HEK293 (cell line): Measurements from ENCODE around the gene HRK.

ENCODE experiments used
- ZNF792 ChIP-seq: fragments of 450-650 bp; formaldehyde crosslinking; IDR thresholded peaks from 2 replicates; pipeline ENCODE4 v1.5.1; 2016; ENCODE audit warnings: missing biosample characterization, missing genetic modification characterization
- ZXDB ChIP-seq: fragments of 450-650 bp; formaldehyde crosslinking; IDR thresholded peaks from 2 replicates; pipeline ENCODE4 v1.5.1; 2016; ENCODE audit warnings: missing biosample characterization, missing genetic modification characterization
- TF ChIP-seq, protein P1 (sequence below): fragments of 450-650 bp; formaldehyde crosslinking; IDR thresholded peaks from 2 replicates; pipeline ENCODE4 v1.5.1; 2016; ENCODE audit warnings: missing biosample characterization, missing genetic modification characterization
- TF ChIP-seq, protein P2 (sequence below): fragments of 450-650 bp; formaldehyde crosslinking; IDR thresholded peaks from 2 replicates; pipeline ENCODE4 v1.5.1; 2016; ENCODE audit warnings: missing biosample characterization, missing genetic modification characterization

- TF ChIP-seq ZNF792 (tag by site-specific recombination), result no peak
- TF ChIP-seq, protein P1, sequence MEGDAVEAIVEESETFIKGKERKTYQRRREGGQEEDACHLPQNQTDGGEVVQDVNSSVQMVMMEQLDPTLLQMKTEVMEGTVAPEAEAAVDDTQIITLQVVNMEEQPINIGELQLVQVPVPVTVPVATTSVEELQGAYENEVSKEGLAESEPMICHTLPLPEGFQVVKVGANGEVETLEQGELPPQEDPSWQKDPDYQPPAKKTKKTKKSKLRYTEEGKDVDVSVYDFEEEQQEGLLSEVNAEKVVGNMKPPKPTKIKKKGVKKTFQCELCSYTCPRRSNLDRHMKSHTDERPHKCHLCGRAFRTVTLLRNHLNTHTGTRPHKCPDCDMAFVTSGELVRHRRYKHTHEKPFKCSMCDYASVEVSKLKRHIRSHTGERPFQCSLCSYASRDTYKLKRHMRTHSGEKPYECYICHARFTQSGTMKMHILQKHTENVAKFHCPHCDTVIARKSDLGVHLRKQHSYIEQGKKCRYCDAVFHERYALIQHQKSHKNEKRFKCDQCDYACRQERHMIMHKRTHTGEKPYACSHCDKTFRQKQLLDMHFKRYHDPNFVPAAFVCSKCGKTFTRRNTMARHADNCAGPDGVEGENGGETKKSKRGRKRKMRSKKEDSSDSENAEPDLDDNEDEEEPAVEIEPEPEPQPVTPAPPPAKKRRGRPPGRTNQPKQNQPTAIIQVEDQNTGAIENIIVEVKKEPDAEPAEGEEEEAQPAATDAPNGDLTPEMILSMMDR (tag by site-specific recombination), result no peak
- no peak for TF ChIP-seq ZXDB (tag by site-specific recombination)
- TF ChIP-seq, protein P2, sequence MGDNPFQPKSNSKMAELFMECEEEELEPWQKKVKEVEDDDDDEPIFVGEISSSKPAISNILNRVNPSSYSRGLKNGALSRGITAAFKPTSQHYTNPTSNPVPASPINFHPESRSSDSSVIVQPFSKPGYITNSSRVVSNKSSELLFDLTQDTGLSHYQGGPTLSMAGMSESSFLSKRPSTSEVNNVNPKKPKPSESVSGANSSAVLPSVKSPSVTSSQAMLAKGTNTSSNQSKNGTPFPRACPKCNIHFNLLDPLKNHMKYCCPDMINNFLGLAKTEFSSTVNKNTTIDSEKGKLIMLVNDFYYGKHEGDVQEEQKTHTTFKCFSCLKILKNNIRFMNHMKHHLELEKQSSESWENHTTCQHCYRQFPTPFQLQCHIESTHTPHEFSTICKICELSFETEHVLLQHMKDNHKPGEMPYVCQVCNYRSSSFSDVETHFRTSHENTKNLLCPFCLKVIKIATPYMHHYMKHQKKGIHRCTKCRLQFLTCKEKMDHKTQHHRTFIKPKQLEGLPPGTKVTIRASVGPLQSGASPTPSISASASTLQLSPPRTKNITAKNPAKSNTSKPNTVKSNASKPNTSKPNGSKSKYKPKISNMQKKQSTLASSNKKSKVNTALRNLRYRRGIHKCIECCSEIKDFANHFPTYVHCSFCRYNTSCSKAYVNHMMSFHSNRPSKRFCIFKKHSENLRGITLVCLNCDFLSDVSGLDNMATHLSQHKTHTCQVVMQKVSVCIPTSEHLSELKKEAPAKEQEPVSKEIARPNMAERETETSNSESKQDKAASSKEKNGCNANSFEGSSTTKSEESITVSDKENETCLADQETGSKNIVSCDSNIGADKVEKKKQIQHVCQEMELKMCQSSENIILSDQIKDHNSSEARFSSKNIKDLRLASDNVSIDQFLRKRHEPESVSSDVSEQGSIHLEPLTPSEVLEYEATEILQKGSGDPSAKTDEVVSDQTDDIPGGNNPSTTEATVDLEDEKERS (tag by site-specific recombination), result no peak
Observed at GRCh38 chr12:116876151-116876869, 4.9 kb downstream of the HRK start.
